Measurements from ENCODE around the gene ATF7. TPM values are rescaled to one million over a fixed set of nuclear protein-coding genes. Genes with fewer than 3 reads are reported as not detected.

The ATF7 gene
- total and polyA plus RNA-seq, 9 of the 15 experiments (the other 6 are each of a cell fraction or from before 2014, with no cell fraction given): 10.6 to 30.4 (median 20.7) TPM

DNA sequence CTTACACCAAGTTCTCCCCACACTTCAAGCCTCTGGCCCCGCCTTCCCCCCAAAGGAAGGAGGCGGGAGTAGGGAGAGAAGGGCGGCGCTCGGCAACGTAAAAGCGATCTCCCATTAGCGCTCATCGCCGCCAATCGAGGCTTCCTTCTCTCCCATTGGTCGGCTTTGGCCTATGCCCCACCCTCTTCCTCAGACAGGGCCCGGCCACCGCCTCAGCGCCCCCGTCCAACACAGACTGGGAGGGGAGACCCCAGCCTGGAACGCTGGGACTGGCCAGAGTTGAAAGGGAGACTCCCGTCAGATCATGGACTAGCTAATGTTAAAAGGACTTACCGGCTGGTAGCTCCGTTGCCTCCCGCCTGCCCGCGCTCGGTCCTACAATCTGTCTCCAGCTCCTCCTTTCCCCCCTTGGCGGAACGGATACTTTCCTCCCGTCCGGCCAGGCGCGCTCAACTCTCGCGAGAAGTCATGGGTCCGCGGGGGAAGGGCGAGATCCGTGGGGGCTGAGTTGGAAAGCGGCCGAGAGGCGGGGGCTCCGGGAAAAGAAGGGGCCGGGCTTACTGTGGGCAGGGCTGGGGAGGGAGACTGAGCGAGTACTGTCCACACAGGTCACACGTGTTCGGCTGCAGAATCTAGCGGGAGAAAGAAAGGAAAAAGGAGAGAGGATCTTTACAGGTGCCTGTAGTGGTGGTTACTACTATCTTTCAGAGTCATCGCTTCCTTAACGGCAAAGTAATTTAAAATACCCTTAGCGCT lies at the start of gene ATF7 (continued):
- TF ChIP-seq ZNF239 (CRISPR knock-in tag; IDR thresholded peaks at IDR 0.05) (no peak), U2AF1 (optimal IDR thresholded peaks at IDR 0.05; ENCODE audit: low read depth, low read length) (no peak), ZBTB7A (IDR thresholded peaks at IDR 0.05; ENCODE audit: borderline replicate concordance, control insufficient read depth, low read depth, low read length) (peak; percentile 93), KLF6 (CRISPR knock-in tag; IDR thresholded peaks at IDR 0.05; ENCODE audit: borderline replicate concordance) (no peak), MAFF (IDR thresholded peaks at IDR 0.05; ENCODE audit: low read length) (peak; percentile 60; the same call in 1 of the 2 replicates), RFX1 (IDR thresholded peaks at IDR 0.05) (peak; percentile 79), DIDO1 (tag; IDR thresholded peaks at IDR 0.05; ENCODE audit: low read depth) (peak; percentile 90), ZNF644 (tag; IDR thresholded peaks at IDR 0.05; ENCODE audit: low read depth) (no peak), SP2 (IDR thresholded peaks at IDR 0.05; ENCODE audit: extremely low read depth, low read depth, low read length, poor library complexity, severe bottlenecking) (peak; percentile 88), GABPB2 (CRISPR knock-in tag; conservative IDR thresholded peaks at IDR 0.05) (no peak), PML (IDR thresholded peaks at IDR 0.05; ENCODE audit: low read length) (peak; percentile 78), ELK1 (CRISPR knock-in tag; IDR thresholded peaks at IDR 0.05) (no peak), RBM25 (IDR thresholded peaks at IDR 0.05; ENCODE audit: low read depth, low read length, severe bottlenecking) (peak; percentile 88), ZFP36 (IDR thresholded peaks at IDR 0.05; ENCODE audit: low read depth, low read length, partially characterized antibody) (no peak), DACH1 (IDR thresholded peaks at IDR 0.05; ENCODE audit: partially characterized antibody) (no peak), SETDB1 (IDR thresholded peaks at IDR 0.05; ENCODE audit: low read length) (no peak), ZNF3 (CRISPR knock-in tag; IDR thresholded peaks at IDR 0.05) (no peak), CBX5 (IDR thresholded peaks at IDR 0.05; ENCODE audit: borderline replicate concordance, low read depth) (no peak), POLR2H (tag; IDR thresholded peaks at IDR 0.05; ENCODE audit: low read depth) (no peak; the same call in none of the 2 replicates), STAT5B (CRISPR knock-in tag; IDR thresholded peaks at IDR 0.05) (no peak), SMC3 (conservative IDR thresholded peaks at IDR 0.05; ENCODE audit: insufficient read depth, low read depth, low read length) (no peak)
- TF ChIP-seq, protein P1, sequence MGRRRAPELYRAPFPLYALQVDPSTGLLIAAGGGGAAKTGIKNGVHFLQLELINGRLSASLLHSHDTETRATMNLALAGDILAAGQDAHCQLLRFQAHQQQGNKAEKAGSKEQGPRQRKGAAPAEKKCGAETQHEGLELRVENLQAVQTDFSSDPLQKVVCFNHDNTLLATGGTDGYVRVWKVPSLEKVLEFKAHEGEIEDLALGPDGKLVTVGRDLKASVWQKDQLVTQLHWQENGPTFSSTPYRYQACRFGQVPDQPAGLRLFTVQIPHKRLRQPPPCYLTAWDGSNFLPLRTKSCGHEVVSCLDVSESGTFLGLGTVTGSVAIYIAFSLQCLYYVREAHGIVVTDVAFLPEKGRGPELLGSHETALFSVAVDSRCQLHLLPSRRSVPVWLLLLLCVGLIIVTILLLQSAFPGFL (CRISPR knock-in tag; IDR thresholded peaks at IDR 0.05): no peak
- TF ChIP-seq, protein P2, sequence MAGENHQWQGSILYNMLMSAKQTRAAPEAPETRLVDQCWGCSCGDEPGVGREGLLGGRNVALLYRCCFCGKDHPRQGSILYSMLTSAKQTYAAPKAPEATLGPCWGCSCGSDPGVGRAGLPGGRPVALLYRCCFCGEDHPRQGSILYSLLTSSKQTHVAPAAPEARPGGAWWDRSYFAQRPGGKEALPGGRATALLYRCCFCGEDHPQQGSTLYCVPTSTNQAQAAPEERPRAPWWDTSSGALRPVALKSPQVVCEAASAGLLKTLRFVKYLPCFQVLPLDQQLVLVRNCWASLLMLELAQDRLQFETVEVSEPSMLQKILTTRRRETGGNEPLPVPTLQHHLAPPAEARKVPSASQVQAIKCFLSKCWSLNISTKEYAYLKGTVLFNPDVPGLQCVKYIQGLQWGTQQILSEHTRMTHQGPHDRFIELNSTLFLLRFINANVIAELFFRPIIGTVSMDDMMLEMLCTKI (IDR thresholded peaks at IDR 0.05; ENCODE audit: partially characterized antibody): no peak

Measured in K562 (cell line).